Mammary epithelial cell (primary cell): ENCODE measurements around the gene DDAH2.

Experiments used
- CTCF ChIP-seq, 2 donors: IDR thresholded peaks in 1 of 2; conservative IDR thresholded peaks in 1 of 2; 2 replicates each; pipeline ENCODE4 v1.5.1; 2011 to 2012; ENCODE audit warnings: inconsistent platforms in 2 of 2, low read length in 2 of 2, mild to moderate bottlenecking in 2 of 2, control low read depth in 1 of 2, low read depth in 1 of 2; ENCODE audit not compliant: insufficient read depth in 1 of 2; ENCODE audit errors: extremely low read depth in 1 of 2
- EZH2 ChIP-seq: IDR thresholded peaks from 2 replicates; pipeline ENCODE4 v1.6.1; 2012; ENCODE audit warnings: low read length, inconsistent platforms, borderline replicate concordance

GRCh38 chr6:31723245-31723979 is 5.7 kb downstream of the DDAH2 start, which contains the start of gene MPIG6B:
- no peak for TF ChIP-seq CTCF (conservative IDR thresholded peaks at IDR 0.05 in 1 of 2, IDR thresholded peaks at IDR 0.05 in 1 of 2; ENCODE audit: extremely low read depth in 1 of 2, insufficient read depth in 1 of 2, low read depth in 1 of 2, low read length in 2 of 2)
- no peak for TF ChIP-seq EZH2
